Neural cell (in vitro differentiated cells): ENCODE data around the gene PAK4. TPM values are rescaled to one million over a fixed set of nuclear protein-coding genes. Genes with fewer than 3 reads are reported as not detected.

Experiments used
- H2AFZ ChIP-seq: fragments of 200-600, 300-800 bp; sonication (generic), shearing (Covaris generic); 2 replicates; pipeline ENCODE4 v1.6.0; 2014; ENCODE audit warnings: low read depth, mild to moderate bottlenecking, antibody characterized with exemption, low read length, moderate library complexity
- H3F3A ChIP-seq: fragments of 200-600 bp; shearing (Covaris generic); 2 replicates; pipeline ENCODE4 v1.6.1; 2016; ENCODE audit warnings: mild to moderate bottlenecking, moderate library complexity, mixed read lengths, antibody characterized with exemption, low read length; ENCODE audit not compliant: insufficient read depth, poor library complexity, severe bottlenecking
- H3K27ac ChIP-seq: fragments of 200-600, 300-800 bp; sonication (generic), shearing (Covaris generic); 2 replicates; pipeline ENCODE4 v1.5.1; 2014; ENCODE audit warnings: mild to moderate bottlenecking, low read length, moderate library complexity
- H3K27me3 ChIP-seq: fragments of 300-800, 200-600 bp; sonication (generic), shearing (Covaris generic); 2 replicates; pipeline ENCODE4 v1.6.0; 2014; ENCODE audit warnings: mild to moderate bottlenecking, low read depth, low read length, moderate library complexity; ENCODE audit not compliant: insufficient read depth
- H3K36me3 ChIP-seq: fragments of 300-800, 200-600 bp; sonication (generic), shearing (Covaris generic); 2 replicates; pipeline ENCODE4 v1.5.1; 2014; ENCODE audit warnings: mild to moderate bottlenecking, antibody characterized with exemption, low read length, moderate library complexity; ENCODE audit not compliant: insufficient read depth
- H3K4me2 ChIP-seq: fragments of 300-800, 200-600 bp; sonication (generic), shearing (Covaris generic); 2 replicates; pipeline ENCODE4 v1.6.0; 2014; ENCODE audit warnings: mild to moderate bottlenecking, low read length
- H3K4me3 ChIP-seq: fragments of 300-800, 200-600 bp; sonication (generic), shearing (Covaris generic); 2 replicates; pipeline ENCODE4 v1.5.1; 2014; ENCODE audit warnings: mild to moderate bottlenecking, low read length, moderate library complexity
- H3K79me2 ChIP-seq: fragments of 200-600 bp; shearing (Covaris generic); replicated peaks from 2 replicates; pipeline ENCODE4 v1.6.0; 2014; ENCODE audit warnings: mild to moderate bottlenecking, low read length, moderate library complexity; ENCODE audit not compliant: insufficient read depth
- H3K9ac ChIP-seq: fragments of 300-800, 200-600 bp; sonication (generic), shearing (Covaris generic); 2 replicates; pipeline ENCODE4 v1.6.1; 2016; ENCODE audit warnings: mild to moderate bottlenecking, low read length, mixed read lengths
- H3K9me2 ChIP-seq: fragments of 200-600 bp; shearing (Covaris generic); 2 replicates; pipeline ENCODE4 v1.6.1; 2016; ENCODE audit warnings: mild to moderate bottlenecking, low read length, mixed read lengths; ENCODE audit not compliant: insufficient read depth
- H3K9me3 ChIP-seq: fragments of 200-600, 300-800 bp; sonication (generic), shearing (Covaris generic); 2 replicates; pipeline ENCODE4 v1.6.1; 2016; ENCODE audit warnings: mild to moderate bottlenecking, mixed run types, low read length, moderate library complexity, mixed read lengths
- H4K20me1 ChIP-seq: fragments of 200-600 bp; shearing (Covaris generic); 2 replicates; pipeline ENCODE4 v1.6.1; 2016; ENCODE audit warnings: mild to moderate bottlenecking, mixed run types; ENCODE audit not compliant: insufficient read depth
- CTCF ChIP-seq: fragments of 450-650 bp; IDR thresholded peaks from 2 replicates; pipeline ENCODE4 v1.5.1; 2014; ENCODE audit warnings: antibody characterized with exemption, mild to moderate bottlenecking, moderate library complexity; ENCODE audit not compliant: poor library complexity, severe bottlenecking
- EP300 ChIP-seq: fragments of 450-650 bp; conservative IDR thresholded peaks from 2 replicates; pipeline ENCODE4 v1.6.1; 2014; ENCODE audit warnings: antibody characterized with exemption, mild to moderate bottlenecking, moderate library complexity; ENCODE audit not compliant: poor library complexity, severe bottlenecking
- EZH2 ChIP-seq: fragments of 200-600, 300-800 bp; shearing (Covaris generic), sonication (generic); IDR thresholded peaks from 2 replicates; pipeline ENCODE4 v1.6.1; 2014; ENCODE audit warnings: antibody characterized with exemption, low read length, borderline replicate concordance, mild to moderate bottlenecking; ENCODE audit not compliant: insufficient read depth, poor library complexity, severe bottlenecking
- MXI1 ChIP-seq: fragments of 450-650 bp; conservative IDR thresholded peaks from 2 replicates; pipeline ENCODE4 v1.6.1; 2014; ENCODE audit warnings: antibody characterized with exemption, mild to moderate bottlenecking; ENCODE audit not compliant: poor library complexity, severe bottlenecking
- POLR2AphosphoS5 ChIP-seq: IDR thresholded peaks from 2 replicates; pipeline ENCODE4 v1.6.1; 2012
- RAD21 ChIP-seq: fragments of 450-650 bp; conservative IDR thresholded peaks from 2 replicates; pipeline ENCODE4 v1.6.1; 2014; ENCODE audit warnings: antibody characterized with exemption, mild to moderate bottlenecking, moderate library complexity
- REST ChIP-seq: IDR thresholded peaks from 2 replicates; pipeline ENCODE4 v1.6.1; 2012; ENCODE audit warnings: borderline replicate concordance
- SMC3 ChIP-seq: fragments of 450-650 bp; conservative IDR thresholded peaks from 2 replicates; pipeline ENCODE4 v1.6.1; 2014; ENCODE audit warnings: antibody characterized with exemption, mild to moderate bottlenecking, moderate library complexity; ENCODE audit not compliant: poor library complexity
- TAF1 ChIP-seq: IDR thresholded peaks from 2 replicates; pipeline ENCODE4 v1.6.1; 2012; ENCODE audit warnings: low read depth
- polyA plus RNA-seq: library from polyadenylated mRNA; depleted of rRNA; stranded (reverse); fragments of >200 nt; gene quantifications from 2 replicates; pipeline ENCODE4 v1.2.3, GENCODE V29; 2014

The PAK4 gene
- polyA plus RNA-seq, 1 donor from 2014 or later: 5.4 TPM

- H3K36me3 ChIP-seq: no peaks in the 10 kb centered on the region
- no peak overlapping the region for H3K27ac ChIP-seq
- H3K4me3 ChIP-seq: no peak overlapping the region
- no peaks in the 10 kb centered on the region for H4K20me1 ChIP-seq
- H3K79me2 ChIP-seq: no peaks in the 10 kb centered on the region
- no peak overlapping the region for H3K9ac ChIP-seq
- no peaks in the 10 kb centered on the region for H3F3A ChIP-seq
- no peak overlapping the region for H2AFZ ChIP-seq
- H3K9me3 ChIP-seq: no peaks in the 10 kb centered on the region
- H3K4me2 ChIP-seq: no peak overlapping the region
- no peaks in the 10 kb centered on the region for H3K9me2 ChIP-seq
- no peak for TF ChIP-seq EP300
- TF ChIP-seq TAF1: no peak
- TF ChIP-seq EZH2: no peak
- no peak for TF ChIP-seq POLR2AphosphoS5
- TF ChIP-seq REST: no peak
- peak; percentile 85 for TF ChIP-seq SMC3
- TF ChIP-seq RAD21: peak; percentile 78
- TF ChIP-seq MXI1: no peak
- TF ChIP-seq CTCF: peak; percentile 78
- no peaks in the 10 kb centered on the region for H3K27me3 ChIP-seq
Measured at GRCh38 chr19:39110263-39110967, 15.2 kb upstream of the PAK4 start.

- TF ChIP-seq REST (no peak), MXI1 (no peak), CTCF (no peak), TAF1 (no peak), EP300 (no peak), EZH2 (no peak), POLR2AphosphoS5 (no peak), RAD21 (no peak), SMC3 (no peak)
- H3K36me3 ChIP-seq: no peaks in the 10 kb centered on the region
- no peaks in the 10 kb centered on the region for H3K79me2 ChIP-seq
- no peak overlapping the region for H3K4me2 ChIP-seq
- no peaks in the 10 kb centered on the region for H4K20me1 ChIP-seq
- no peak overlapping the region for H3K27ac ChIP-seq
- H3K27me3 ChIP-seq: no peaks in the 10 kb centered on the region
- no peaks in the 10 kb centered on the region for H3F3A ChIP-seq
- no peak overlapping the region for H3K4me3 ChIP-seq
- H3K9ac ChIP-seq: no peak overlapping the region
- H3K9me2 ChIP-seq: no peaks in the 10 kb centered on the region
- no peak overlapping the region for H2AFZ ChIP-seq
- no peaks in the 10 kb centered on the region for H3K9me3 ChIP-seq
Measured at GRCh38 chr19:39111593-39112199, 13.9 kb upstream of the PAK4 start.
